DND-41 (cell line): Measurements from ENCODE around the gene TTLL11.
"Not testable (repeated sequence)": the region's sequence is repeated elsewhere in the genome, so short reads cannot be mapped to it uniquely, and the experiment has no call there.

Experiments
- ATAC-seq: fragments of 200-7000 bp; cut with Tn5 transposase; 3 replicates; pipeline ENCODE4 v1.9.1; 2021; ENCODE audit warnings: low read depth; ENCODE audit not compliant: insufficient read depth
- DNase-seq: peaks from one replicate; pipeline ENCODE4 v3.0.0-alpha.2; 2020
- H2AFZ ChIP-seq: 2 replicates; pipeline ENCODE4 v1.6.0; 2012; ENCODE audit warnings: low read depth, low read length
- H3K27ac ChIP-seq: 2 replicates; pipeline ENCODE4 v1.5.1; 2012; ENCODE audit warnings: low read length, inconsistent platforms
- H3K27me3 ChIP-seq: fragments of 200-600 bp; sonication (generic); 2 replicates; pipeline ENCODE4 v1.6.0; 2012; ENCODE audit warnings: low read length, mild to moderate bottlenecking, inconsistent platforms; ENCODE audit not compliant: insufficient read depth, poor library complexity
- H3K36me3 ChIP-seq: 2 replicates; pipeline ENCODE4 v1.5.1; 2012; ENCODE audit warnings: low read length, inconsistent platforms; ENCODE audit not compliant: insufficient read depth
- H3K4me1 ChIP-seq: 2 replicates; pipeline ENCODE4 v1.5.1; 2012; ENCODE audit warnings: mild to moderate bottlenecking, low read length; ENCODE audit not compliant: insufficient read depth
- H3K4me2 ChIP-seq: 2 replicates; pipeline ENCODE4 v1.6.0; 2012; ENCODE audit warnings: mild to moderate bottlenecking, moderate library complexity, low read length, inconsistent platforms; ENCODE audit not compliant: insufficient read depth
- H3K4me3 ChIP-seq, 2 experiments: fragments of 200-600 bp in 1 of 2; shearing (Covaris generic) in 1 of 2; 2 replicates each; pipeline ENCODE4 v1.5.1; 2012 to 2016; ENCODE audit warnings: inconsistent platforms in 2 of 2, low read length in 2 of 2, mild to moderate bottlenecking in 2 of 2, low read depth in 1 of 2, moderate library complexity in 1 of 2
- H3K79me2 ChIP-seq: 2 replicates; pipeline ENCODE4 v1.6.0; 2012; ENCODE audit warnings: low read length, inconsistent platforms; ENCODE audit not compliant: insufficient read depth
- H3K9ac ChIP-seq: 2 replicates; pipeline ENCODE4 v1.6.0; 2012; ENCODE audit warnings: low read depth, mild to moderate bottlenecking, inconsistent platforms, low read length, moderate library complexity
- H3K9me3 ChIP-seq: 2 replicates; pipeline ENCODE4 v1.5.1; 2012; ENCODE audit warnings: low read length, moderate library complexity, mild to moderate bottlenecking, inconsistent platforms; ENCODE audit not compliant: insufficient read depth, severe bottlenecking
- H4K20me1 ChIP-seq: 2 replicates; pipeline ENCODE4 v1.6.0; 2012; ENCODE audit warnings: low read length; ENCODE audit not compliant: insufficient read depth
- EZH2 ChIP-seq: IDR thresholded peaks from 3 replicates; pipeline ENCODE4 v1.6.1; 2012; ENCODE audit warnings: borderline replicate concordance, low read depth, mild to moderate bottlenecking, moderate library complexity, low read length, inconsistent platforms; ENCODE audit not compliant: severe bottlenecking
- TF ChIP-seq, protein P1 (sequence below): IDR thresholded peaks from 2 replicates; pipeline ENCODE4 v1.5.1; 2012; ENCODE audit warnings: borderline replicate concordance, low read length, moderate library complexity, mild to moderate bottlenecking; ENCODE audit not compliant: poor library complexity, severe bottlenecking; ENCODE audit errors: extremely low read depth

The TTLL11 gene

DNA sequence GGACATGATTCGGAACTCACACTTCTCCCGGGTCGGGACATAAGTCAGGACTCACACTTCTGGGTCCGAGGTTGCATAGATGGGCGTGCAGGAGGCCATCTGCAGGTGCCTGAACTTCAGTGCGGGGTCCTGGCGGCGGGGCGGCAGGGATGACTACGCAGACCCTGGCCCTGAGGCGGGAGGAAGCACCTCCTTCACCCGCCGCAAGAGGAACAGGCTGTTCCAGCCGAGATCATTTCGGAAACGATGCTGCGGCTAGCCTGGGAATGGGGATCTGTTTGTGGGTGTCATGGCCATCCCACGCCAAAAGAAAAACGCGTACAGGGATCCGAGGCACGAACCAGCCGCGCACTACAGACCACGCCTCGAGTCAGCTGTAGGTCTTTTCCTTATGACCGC lies 196.6 kb downstream of the TTLL11 start:
- Histone ChIP-seq H3K27ac (no peak overlapping the region), H3K79me2 (no peaks in the 10 kb centered on the region), H2AFZ (no peak overlapping the region), H3K27me3 (no peaks in the 10 kb centered on the region), H3K4me2 (no peak overlapping the region), H3K9me3 (peaks cover 2% of the 10 kb centered on the region), H3K9ac (no peak overlapping the region), H3K4me3 (no peak overlapping the region), H3K36me3 (no peaks in the 10 kb centered on the region), H3K4me1 (no peaks in the 10 kb centered on the region), H4K20me1 (no peaks in the 10 kb centered on the region)
- no peak for DNase-seq
- ATAC-seq, result no peak
- no peak for TF ChIP-seq EZH2
- TF ChIP-seq, protein P1, sequence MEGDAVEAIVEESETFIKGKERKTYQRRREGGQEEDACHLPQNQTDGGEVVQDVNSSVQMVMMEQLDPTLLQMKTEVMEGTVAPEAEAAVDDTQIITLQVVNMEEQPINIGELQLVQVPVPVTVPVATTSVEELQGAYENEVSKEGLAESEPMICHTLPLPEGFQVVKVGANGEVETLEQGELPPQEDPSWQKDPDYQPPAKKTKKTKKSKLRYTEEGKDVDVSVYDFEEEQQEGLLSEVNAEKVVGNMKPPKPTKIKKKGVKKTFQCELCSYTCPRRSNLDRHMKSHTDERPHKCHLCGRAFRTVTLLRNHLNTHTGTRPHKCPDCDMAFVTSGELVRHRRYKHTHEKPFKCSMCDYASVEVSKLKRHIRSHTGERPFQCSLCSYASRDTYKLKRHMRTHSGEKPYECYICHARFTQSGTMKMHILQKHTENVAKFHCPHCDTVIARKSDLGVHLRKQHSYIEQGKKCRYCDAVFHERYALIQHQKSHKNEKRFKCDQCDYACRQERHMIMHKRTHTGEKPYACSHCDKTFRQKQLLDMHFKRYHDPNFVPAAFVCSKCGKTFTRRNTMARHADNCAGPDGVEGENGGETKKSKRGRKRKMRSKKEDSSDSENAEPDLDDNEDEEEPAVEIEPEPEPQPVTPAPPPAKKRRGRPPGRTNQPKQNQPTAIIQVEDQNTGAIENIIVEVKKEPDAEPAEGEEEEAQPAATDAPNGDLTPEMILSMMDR, result no peak

DNA sequence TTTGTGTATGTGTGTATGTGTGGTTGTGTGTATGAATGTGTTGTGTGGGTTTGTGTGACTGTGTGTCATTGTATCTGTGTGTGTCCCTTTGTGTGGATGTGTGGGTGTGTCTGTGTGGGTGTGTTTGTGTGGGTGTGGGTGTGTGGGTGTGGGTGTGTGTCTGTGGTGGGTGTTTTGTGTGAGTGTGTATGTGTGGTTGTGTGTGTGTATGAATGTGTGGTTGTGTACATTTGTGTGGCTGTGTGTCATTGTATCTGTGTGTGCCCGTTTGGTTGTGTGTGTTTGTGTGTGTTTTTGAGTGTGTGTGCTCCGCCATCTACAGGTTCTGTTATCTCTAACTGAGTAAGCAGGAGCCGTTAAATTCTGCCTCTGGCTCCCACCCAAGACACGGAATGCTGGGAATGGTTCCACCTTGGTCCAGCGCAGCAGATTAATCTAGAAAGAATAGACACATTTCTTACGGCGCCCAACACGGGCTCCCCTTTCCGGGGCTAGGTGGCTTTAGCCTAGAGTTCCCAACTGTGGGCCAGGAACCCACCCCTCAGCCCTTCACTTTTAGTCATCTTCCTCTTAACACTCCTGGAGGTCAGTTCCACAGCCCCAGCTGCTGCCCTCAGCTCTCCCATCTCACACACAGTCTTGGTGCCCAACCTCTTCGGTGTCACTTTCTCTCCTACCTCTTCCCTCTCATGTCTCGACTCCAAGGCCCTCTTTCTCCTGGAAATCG lies 197.1 kb downstream of the TTLL11 start:
- no peak overlapping the region for H3K4me2 ChIP-seq
- no peak for ATAC-seq
- no peak overlapping the region for H3K4me3 ChIP-seq
- no peaks in the 10 kb centered on the region for H3K27me3 ChIP-seq
- H3K4me1 ChIP-seq, result no peaks in the 10 kb centered on the region
- H3K9ac ChIP-seq, result no peak overlapping the region
- TF ChIP-seq EZH2, result no peak
- TF ChIP-seq, protein P1, result no peak
- H4K20me1 ChIP-seq, result no peaks in the 10 kb centered on the region
- H3K9me3 ChIP-seq, result peaks cover 2% of the 10 kb centered on the region
- H3K27ac ChIP-seq, result no peak overlapping the region
- H3K79me2 ChIP-seq, result no peaks in the 10 kb centered on the region
- H3K36me3 ChIP-seq, result no peaks in the 10 kb centered on the region
- DNase-seq, result no peak
- no peak overlapping the region for H2AFZ ChIP-seq

DNA sequence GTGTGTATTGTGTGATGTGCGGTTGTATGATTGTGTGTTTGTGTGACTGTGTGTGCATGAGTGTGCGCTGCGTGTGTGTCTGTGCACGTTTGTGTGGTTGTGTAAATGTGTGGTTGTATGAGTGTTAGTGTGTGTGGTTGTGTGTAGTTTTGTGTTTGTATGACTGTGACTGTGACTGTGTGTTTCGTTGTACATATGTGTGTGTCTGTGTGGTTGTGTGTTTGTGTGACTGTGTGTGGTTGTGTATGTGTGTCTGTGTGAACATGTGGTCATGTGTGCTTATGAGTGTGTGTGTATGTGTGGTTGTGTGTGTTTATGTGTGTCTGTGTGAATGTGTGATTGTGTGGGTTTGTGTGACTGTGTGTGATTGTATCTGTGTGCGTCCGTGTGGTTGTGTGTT lies 197.8 kb downstream of the TTLL11 start:
- Histone ChIP-seq H3K9ac (no peak overlapping the region), H3K4me3 (no peak overlapping the region), H2AFZ (no peak overlapping the region), H3K4me2 (no peak overlapping the region), H3K27ac (no peak overlapping the region), H3K36me3 (no peaks in the 10 kb centered on the region), H3K4me1 (no peaks in the 10 kb centered on the region), H3K79me2 (no peaks in the 10 kb centered on the region), H4K20me1 (no peaks in the 10 kb centered on the region), H3K9me3 (peaks cover 2% of the 10 kb centered on the region), H3K27me3 (no peaks in the 10 kb centered on the region)
- TF ChIP-seq, protein P1, result no peak
- ATAC-seq (no peak), DNase-seq (no peak)

DNA sequence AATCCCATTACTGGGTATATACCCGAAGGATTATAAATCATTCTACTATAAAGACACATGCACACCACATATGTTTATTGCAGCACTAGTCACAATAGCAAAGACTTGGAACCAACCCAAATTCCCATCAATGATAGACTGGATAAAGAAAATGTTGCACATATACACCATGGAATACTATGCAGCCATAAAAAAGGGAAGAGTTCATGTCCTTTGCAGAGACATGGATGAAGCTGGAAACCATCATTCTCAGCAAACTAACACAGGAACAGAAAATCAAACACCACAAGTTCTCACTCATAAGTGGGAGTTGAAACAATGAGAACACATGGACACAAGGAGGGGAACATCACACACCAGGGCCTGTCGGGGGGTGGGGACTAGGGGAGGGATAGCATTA lies 198.7 kb downstream of the TTLL11 start:
- not testable (repeated sequence) for ATAC-seq, H3K4me1 ChIP-seq

More for the DNA sequence above, 198.7 kb downstream of the TTLL11 start:
- H3K9ac ChIP-seq, H3K27ac ChIP-seq, H3K27me3 ChIP-seq, H3K79me2 ChIP-seq, H4K20me1 ChIP-seq, H3K4me2 ChIP-seq, H3K4me3 ChIP-seq, H3K36me3 ChIP-seq, H2AFZ ChIP-seq, DNase-seq, H3K9me3 ChIP-seq: not testable (repeated sequence)
